HPDE6-E6E7 (cell line): ENCODE measurements around the gene ANKRD36C.
"Not testable (repeated sequence)": the region's sequence is repeated elsewhere in the genome, so short reads cannot be mapped to it uniquely, and the experiment has no call there.

Source experiments
- DNase-seq: peaks from one replicate; pipeline ENCODE4 v3.0.0; 2011; ENCODE audit warnings: missing footprints; ENCODE audit errors: extremely low spot score

The ANKRD36C gene

DNA sequence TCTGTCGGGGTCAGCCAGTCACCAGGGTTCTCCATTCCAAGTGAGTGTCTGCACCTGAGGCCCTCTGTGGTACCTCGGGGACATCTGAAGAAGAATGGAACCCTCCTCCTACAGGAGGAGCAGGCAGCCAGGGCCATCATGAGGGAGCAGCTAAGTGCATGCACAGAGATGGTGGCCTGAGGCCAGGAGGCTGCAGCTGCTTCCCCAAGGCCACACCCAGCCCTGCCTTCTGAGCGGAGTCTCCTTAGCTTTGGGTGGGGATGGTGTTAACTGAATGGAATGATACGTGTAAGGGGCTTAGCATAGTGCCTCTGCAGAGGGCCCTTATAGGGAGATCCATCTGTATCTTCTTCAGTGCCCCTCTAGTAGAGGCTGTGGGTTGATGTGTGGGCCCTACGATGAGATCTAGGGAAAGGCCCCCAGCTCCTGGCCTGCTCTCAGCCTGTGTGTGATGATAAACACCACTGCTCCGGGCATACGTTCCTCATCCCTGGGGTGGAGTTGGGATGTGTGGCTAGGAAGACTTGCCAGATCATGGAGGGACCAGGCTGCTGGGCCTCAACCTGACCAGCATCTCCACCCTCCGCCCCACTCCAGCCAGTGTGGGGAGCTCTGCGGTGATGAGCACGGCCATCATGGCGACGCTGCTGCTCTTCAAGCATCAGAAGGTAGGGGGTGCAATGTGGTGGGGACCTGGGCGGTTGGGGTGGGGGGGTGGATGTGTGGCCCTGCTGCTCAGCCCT lies 192.3 kb downstream of the ANKRD36C start:
- not testable (repeated sequence) for DNase-seq

DNA sequence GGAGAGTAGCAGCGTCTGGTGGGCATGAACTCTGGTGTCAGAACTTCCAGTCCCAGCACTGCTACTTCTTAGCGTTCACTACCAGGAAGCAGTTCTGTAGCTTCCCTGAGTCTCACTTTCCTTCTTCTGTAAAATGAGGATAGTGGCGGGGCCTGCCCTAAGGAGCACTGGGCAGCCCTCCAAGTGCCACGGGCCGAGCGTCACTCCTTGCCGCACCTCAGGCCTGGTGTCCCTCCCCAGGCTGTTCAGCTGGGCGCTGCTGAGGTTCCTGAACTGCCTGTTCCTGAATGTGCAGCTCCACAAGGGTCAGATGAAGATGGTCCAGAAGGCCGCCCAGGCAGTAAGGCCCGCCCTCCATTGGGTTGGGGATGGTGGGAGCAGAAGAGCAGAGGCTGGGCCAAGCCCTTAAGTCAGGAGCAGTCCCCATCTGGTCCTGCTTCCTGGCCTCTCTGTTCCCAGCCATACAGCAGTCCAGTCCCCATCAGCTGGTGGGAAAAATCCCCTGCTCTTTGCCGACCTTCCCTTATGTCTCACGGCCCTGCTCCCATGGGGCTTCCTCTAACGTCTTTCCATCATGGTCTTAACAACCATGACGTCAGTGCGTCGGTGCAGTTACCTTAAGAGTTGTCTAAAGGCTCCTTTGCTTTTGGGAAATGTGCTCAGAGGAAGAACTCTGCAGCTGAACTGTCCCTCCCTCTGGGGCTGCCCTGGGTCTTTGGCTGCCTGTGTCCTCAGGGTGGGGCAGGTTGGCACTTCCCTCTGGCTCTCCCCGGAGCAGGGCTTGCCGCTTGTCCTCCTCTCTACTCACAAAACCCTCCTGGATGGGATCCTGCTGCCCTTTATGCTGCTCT lies 195.2 kb downstream of the ANKRD36C start:
- DNase-seq: not testable (repeated sequence)

DNA sequence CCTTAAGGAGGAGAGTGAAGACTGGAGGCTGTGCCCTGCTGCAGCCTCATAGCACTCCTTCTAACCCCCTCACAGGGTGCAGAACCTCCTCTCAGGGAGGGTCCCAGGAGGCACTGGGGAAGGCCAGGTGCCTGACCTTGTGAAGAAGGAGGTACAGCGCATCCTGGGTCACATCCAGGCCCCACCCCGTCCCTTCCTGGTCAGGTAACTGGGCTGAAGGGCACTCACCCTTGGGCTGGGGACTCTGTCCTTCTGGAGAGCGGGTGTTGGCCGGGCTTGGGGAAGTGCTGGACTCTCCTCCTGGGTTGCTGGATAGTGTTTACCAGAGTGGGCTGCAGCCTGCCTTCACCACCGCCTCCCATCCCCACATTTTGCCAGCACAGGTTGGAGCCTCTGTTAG lies 197.7 kb downstream of the ANKRD36C start:
- not testable (repeated sequence) for DNase-seq

DNA sequence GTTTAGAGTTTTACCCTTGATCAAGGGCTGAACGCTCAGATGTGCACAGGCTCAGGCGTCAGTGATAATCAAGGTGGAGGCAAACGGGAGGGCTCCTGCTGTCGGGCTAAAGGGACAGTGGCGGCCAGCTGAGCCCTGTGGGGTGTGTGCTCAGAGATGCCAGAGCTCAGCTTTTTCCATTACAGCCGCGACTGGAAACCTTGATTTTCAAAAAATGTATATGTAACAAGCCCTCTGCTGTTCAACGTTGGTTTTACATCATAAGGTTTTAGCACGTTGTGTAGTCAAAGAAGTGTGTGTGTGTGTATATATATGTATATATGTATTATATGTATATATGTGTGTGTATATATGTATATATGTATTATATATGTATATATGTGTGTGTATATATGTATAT lies 201.4 kb downstream of the ANKRD36C start:
- not testable (repeated sequence) for DNase-seq

DNA sequence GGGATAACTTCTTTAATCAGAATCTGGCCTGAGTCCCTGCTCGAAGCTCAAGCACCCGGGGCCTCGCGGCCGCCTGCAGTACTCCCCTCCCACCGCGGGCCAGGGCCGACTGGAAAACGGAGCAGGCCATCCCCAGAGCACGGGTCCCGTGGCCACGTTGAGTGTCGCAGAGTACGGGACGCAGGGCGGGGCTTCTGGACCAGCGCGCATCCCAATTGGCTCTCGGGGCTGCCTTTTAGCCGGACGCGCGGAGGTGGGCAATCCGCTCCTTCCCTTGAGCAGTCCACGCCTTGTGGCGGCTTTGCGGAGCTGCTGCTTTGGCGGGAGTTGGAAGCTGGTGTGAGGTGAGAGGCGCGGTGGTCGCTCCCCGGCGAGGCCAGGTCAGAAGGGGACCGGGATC lies 202.2 kb downstream of the ANKRD36C start:
- DNase-seq: not testable (repeated sequence)

DNA sequence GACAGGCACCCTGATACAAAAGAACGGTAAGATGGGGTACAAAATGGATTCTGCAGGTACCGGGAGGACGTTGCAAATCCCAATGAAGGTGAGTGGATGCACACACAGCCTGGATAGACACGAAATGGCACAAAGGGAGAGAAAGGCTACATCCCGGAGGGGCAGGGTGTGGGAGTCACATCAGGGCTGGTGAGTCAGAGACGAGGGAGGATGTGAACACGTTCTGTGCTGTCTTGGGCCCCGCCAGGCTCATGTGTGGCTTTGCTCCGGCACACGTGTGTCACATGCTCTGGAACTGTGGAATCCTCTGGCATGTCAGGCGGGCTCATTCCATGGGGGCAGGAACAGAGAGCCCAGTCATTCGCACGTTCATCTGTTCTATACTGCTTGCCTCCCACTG lies 203.0 kb downstream of the ANKRD36C start:
- not testable (repeated sequence) for DNase-seq
